H1 (cell line): ENCODE data around the gene EVA1C. TPM values are rescaled to one million over a fixed set of nuclear protein-coding genes. Genes with fewer than 3 reads are reported as not detected.

Experiments
- CEBPB ChIP-seq: IDR thresholded peaks from 2 replicates; pipeline ENCODE4 v1.6.1; 2012; ENCODE audit warnings: low read depth, low read length
- RAD21 ChIP-seq, 2 experiments: IDR thresholded peaks in 1 of 2; conservative IDR thresholded peaks in 1 of 2; 2 replicates each; pipeline ENCODE4 v1.6.1; 2011; ENCODE audit warnings: low read depth in 2 of 2, low read length in 2 of 2, improper control_type of control experiment in 1 of 2, inconsistent platforms in 1 of 2, mild to moderate bottlenecking in 1 of 2, moderate library complexity in 1 of 2
- polyA plus RNA-seq, 7 experiments: library from polyadenylated mRNA; depleted of rRNA in 3 of 7; stranded (reverse) in 5 of 7; unstranded in 2 of 7; fragments of >200 nt in 5 of 7; fragments of 200-250 nt in 2 of 7; gene quantifications; 1 replicate in 5 of 7; 2 replicates in 1 of 7; 4 replicates in 1 of 7; pipeline versions ENCODE4 v1.2.1 to v1.2.3, GENCODE V29; 2011 to 2013; ENCODE audit warnings: missing spikeins in 2 of 7, mixed read lengths in 2 of 7
- total RNA-seq: library from RNA; stranded (reverse); fragmentation: NEBNext Ultra II Directional; extraction: Animal tissue kit (Norgen Biotek cat#: 25700); gene quantifications from 2 replicates; pipeline ENCODE4 v1.2.1, GENCODE V29; 2021
- TF ChIP-seq, protein P1 (sequence below): fragments of 300-600 bp; sonication (generic); IDR thresholded peaks from 2 replicates; pipeline ENCODE4 v1.7.1; 2012; ENCODE audit warnings: low read length, moderate library complexity, mild to moderate bottlenecking, inconsistent platforms; ENCODE audit not compliant: insufficient replicate concordance
- TF ChIP-seq, protein P2 (sequence below): IDR thresholded peaks from 2 replicates; pipeline ENCODE4 v1.6.1; 2012; ENCODE audit warnings: inconsistent platforms

Gene EVA1C
- total and polyA plus RNA-seq, 2 of the 8 experiments (the other 6 are each of a cell fraction or from before 2014, with no cell fraction given): 2.6 to 3.6 TPM

DNA sequence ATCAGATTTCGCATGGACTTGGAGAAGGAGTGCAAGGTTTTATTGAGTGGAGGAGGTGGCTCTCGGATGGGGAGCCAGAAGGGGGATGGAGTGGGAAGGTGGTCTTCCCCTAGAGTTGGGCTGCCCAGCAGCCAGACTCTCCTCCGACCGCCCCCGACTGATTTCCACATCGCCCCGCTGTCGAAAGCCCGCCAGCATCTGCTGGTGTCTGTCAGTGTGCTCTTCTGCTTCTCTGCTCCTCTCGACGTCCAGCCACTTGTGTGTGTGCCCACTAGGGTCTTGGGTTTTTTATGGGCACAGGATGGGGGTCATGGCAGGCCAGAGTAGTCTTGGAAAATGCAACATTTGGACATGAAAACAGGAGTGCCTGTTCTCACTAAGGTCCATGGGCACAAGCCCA, 40.1 kb downstream of the EVA1C start (continued):
- TF ChIP-seq, protein P1, sequence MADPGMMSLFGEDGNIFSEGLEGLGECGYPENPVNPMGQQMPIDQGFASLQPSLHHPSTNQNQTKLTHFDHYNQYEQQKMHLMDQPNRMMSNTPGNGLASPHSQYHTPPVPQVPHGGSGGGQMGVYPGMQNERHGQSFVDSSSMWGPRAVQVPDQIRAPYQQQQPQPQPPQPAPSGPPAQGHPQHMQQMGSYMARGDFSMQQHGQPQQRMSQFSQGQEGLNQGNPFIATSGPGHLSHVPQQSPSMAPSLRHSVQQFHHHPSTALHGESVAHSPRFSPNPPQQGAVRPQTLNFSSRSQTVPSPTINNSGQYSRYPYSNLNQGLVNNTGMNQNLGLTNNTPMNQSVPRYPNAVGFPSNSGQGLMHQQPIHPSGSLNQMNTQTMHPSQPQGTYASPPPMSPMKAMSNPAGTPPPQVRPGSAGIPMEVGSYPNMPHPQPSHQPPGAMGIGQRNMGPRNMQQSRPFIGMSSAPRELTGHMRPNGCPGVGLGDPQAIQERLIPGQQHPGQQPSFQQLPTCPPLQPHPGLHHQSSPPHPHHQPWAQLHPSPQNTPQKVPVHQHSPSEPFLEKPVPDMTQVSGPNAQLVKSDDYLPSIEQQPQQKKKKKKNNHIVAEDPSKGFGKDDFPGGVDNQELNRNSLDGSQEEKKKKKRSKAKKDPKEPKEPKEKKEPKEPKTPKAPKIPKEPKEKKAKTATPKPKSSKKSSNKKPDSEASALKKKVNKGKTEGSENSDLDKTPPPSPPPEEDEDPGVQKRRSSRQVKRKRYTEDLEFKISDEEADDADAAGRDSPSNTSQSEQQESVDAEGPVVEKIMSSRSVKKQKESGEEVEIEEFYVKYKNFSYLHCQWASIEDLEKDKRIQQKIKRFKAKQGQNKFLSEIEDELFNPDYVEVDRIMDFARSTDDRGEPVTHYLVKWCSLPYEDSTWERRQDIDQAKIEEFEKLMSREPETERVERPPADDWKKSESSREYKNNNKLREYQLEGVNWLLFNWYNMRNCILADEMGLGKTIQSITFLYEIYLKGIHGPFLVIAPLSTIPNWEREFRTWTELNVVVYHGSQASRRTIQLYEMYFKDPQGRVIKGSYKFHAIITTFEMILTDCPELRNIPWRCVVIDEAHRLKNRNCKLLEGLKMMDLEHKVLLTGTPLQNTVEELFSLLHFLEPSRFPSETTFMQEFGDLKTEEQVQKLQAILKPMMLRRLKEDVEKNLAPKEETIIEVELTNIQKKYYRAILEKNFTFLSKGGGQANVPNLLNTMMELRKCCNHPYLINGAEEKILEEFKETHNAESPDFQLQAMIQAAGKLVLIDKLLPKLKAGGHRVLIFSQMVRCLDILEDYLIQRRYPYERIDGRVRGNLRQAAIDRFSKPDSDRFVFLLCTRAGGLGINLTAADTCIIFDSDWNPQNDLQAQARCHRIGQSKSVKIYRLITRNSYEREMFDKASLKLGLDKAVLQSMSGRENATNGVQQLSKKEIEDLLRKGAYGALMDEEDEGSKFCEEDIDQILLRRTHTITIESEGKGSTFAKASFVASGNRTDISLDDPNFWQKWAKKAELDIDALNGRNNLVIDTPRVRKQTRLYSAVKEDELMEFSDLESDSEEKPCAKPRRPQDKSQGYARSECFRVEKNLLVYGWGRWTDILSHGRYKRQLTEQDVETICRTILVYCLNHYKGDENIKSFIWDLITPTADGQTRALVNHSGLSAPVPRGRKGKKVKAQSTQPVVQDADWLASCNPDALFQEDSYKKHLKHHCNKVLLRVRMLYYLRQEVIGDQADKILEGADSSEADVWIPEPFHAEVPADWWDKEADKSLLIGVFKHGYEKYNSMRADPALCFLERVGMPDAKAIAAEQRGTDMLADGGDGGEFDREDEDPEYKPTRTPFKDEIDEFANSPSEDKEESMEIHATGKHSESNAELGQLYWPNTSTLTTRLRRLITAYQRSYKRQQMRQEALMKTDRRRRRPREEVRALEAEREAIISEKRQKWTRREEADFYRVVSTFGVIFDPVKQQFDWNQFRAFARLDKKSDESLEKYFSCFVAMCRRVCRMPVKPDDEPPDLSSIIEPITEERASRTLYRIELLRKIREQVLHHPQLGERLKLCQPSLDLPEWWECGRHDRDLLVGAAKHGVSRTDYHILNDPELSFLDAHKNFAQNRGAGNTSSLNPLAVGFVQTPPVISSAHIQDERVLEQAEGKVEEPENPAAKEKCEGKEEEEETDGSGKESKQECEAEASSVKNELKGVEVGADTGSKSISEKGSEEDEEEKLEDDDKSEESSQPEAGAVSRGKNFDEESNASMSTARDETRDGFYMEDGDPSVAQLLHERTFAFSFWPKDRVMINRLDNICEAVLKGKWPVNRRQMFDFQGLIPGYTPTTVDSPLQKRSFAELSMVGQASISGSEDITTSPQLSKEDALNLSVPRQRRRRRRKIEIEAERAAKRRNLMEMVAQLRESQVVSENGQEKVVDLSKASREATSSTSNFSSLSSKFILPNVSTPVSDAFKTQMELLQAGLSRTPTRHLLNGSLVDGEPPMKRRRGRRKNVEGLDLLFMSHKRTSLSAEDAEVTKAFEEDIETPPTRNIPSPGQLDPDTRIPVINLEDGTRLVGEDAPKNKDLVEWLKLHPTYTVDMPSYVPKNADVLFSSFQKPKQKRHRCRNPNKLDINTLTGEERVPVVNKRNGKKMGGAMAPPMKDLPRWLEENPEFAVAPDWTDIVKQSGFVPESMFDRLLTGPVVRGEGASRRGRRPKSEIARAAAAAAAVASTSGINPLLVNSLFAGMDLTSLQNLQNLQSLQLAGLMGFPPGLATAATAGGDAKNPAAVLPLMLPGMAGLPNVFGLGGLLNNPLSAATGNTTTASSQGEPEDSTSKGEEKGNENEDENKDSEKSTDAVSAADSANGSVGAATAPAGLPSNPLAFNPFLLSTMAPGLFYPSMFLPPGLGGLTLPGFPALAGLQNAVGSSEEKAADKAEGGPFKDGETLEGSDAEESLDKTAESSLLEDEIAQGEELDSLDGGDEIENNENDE: no peak
- TF ChIP-seq RAD21 (IDR thresholded peaks at IDR 0.05 in 1 of 2, conservative IDR thresholded peaks at IDR 0.05 in 1 of 2; ENCODE audit: low read depth in 2 of 2, low read length in 2 of 2) (no peak), CEBPB (no peak)
- TF ChIP-seq, protein P2, sequence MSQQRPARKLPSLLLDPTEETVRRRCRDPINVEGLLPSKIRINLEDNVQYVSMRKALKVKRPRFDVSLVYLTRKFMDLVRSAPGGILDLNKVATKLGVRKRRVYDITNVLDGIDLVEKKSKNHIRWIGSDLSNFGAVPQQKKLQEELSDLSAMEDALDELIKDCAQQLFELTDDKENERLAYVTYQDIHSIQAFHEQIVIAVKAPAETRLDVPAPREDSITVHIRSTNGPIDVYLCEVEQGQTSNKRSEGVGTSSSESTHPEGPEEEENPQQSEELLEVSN: no peak
